GM12874 (cell line): ENCODE measurements around the gene HIVEP3.

Source experiments
- CTCF ChIP-seq: IDR thresholded peaks from 2 replicates; pipeline ENCODE4 v1.5.1; 2011; ENCODE audit warnings: low read depth, mild to moderate bottlenecking, control low read depth, low read length, moderate library complexity; ENCODE audit not compliant: insufficient read depth

The HIVEP3 gene

GRCh38 chr1:41495210-41495948 lies 423.3 kb downstream of the HIVEP3 start:
- peak; percentile 23; the same call in 1 of the 2 replicates for TF ChIP-seq CTCF

GRCh38 chr1:41494351-41495209 lies 424.1 kb downstream of the HIVEP3 start:
- TF ChIP-seq CTCF = no peak

- no peak for TF ChIP-seq CTCF
Measured at GRCh38 chr1:41493626-41494350, 424.9 kb downstream of the HIVEP3 start.

- TF ChIP-seq CTCF = no peak
Measured at GRCh38 chr1:41493117-41493536, 425.6 kb downstream of the HIVEP3 start.

GRCh38 chr1:41492341-41492848 lies 426.3 kb downstream of the HIVEP3 start:
- peak; percentile 88 for TF ChIP-seq CTCF

- TF ChIP-seq CTCF = no peak
Measured at GRCh38 chr1:41490911-41491310, 427.8 kb downstream of the HIVEP3 start.

GRCh38 chr1:41489561-41489960 lies 429.2 kb downstream of the HIVEP3 start:
- TF ChIP-seq CTCF = no peak
